Esophagus squamous epithelium (tissue), 5 donors: ENCODE measurements around the gene GTF2H3. TPM values are rescaled to one million over a fixed set of nuclear protein-coding genes. Genes with fewer than 3 reads are reported as not detected.

ENCODE experiments used
- DNase-seq: peaks from one replicate; lab custom pipeline; 2025; lab: John Stamatoyannopoulos, UW
- H3K27ac ChIP-seq, 4 donors: fragments of 200-600 bp; sonication (generic); one replicate each; pipeline ENCODE4 v1.5.1; 2016 to 2019; ENCODE audit warnings: mild to moderate bottlenecking in 1 of 4
- H3K27me3 ChIP-seq, 4 donors: fragments of 200-600 bp; sonication (generic); 1 replicate in 3 of 4; 2 replicates in 1 of 4; pipeline versions ENCODE4 v1.5.1 to v1.6.0; 2017 to 2021; ENCODE audit warnings: antibody characterized with exemption in 1 of 4
- H3K36me3 ChIP-seq, 3 donors: fragments of 200-600 bp; sonication (generic); one replicate each; pipeline ENCODE4 v1.5.1; 2016 to 2019
- H3K4me1 ChIP-seq, 3 donors: fragments of 200-600 bp; sonication (generic); one replicate each; pipeline ENCODE4 v1.5.1; 2017 to 2019
- H3K4me3 ChIP-seq, 4 donors: fragments of 200-600 bp; sonication (generic); 1 replicate in 3 of 4; 2 replicates in 1 of 4; pipeline ENCODE4 v1.5.1; 2016 to 2019; ENCODE audit warnings: mild to moderate bottlenecking in 2 of 4, moderate library complexity in 1 of 4
- H3K9me3 ChIP-seq, 3 donors: fragments of 200-600 bp; sonication (generic); one replicate each; pipeline ENCODE4 v1.5.1; 2016 to 2019
- POLR2A ChIP-seq, 4 donors: fragments of 450-650 bp; IDR thresholded peaks; one replicate each; pipeline ENCODE4 v1.6.1; 2017; ENCODE audit warnings: antibody characterized with exemption in 4 of 4, mild to moderate bottlenecking in 4 of 4, moderate library complexity in 3 of 4
- WGBS, 2 donors: methylation state at CpG; one replicate each; pipeline ENCODE4 v1.1.5; 2018; 5-methylcytosine and 5-hydroxymethylcytosine counted together
- intact Hi-C: fragments of 100-400 bp; cut with DNase I; formaldehyde crosslinking; loops from one replicate; pipeline ENCODE4 v1.15.0; 2022
- total RNA-seq, 4 donors: library from RNA; depleted of rRNA; stranded (reverse); fragments of >200 nt; gene quantifications; one replicate each; pipeline ENCODE4 v1.1.0, GENCODE V29; 2016
- TF ChIP-seq, protein P1 (sequence below), 6 experiments: fragments of 450-650 bp in 4 of 6; fragments of 200-600 bp in 2 of 6; sonication (generic) in 2 of 6; IDR thresholded peaks; one replicate each; pipeline ENCODE4 v1.5.1; 2016 to 2019; ENCODE audit warnings: antibody characterized with exemption in 6 of 6, mild to moderate bottlenecking in 4 of 6, moderate library complexity in 4 of 6
- donor health status: DM: yes; HTN: yes; CAD: no.

The GTF2H3 gene
- total RNA-seq, 4 donors from 2014 or later: 20.6 to 50.2 (median 26.1) TPM

DNA sequence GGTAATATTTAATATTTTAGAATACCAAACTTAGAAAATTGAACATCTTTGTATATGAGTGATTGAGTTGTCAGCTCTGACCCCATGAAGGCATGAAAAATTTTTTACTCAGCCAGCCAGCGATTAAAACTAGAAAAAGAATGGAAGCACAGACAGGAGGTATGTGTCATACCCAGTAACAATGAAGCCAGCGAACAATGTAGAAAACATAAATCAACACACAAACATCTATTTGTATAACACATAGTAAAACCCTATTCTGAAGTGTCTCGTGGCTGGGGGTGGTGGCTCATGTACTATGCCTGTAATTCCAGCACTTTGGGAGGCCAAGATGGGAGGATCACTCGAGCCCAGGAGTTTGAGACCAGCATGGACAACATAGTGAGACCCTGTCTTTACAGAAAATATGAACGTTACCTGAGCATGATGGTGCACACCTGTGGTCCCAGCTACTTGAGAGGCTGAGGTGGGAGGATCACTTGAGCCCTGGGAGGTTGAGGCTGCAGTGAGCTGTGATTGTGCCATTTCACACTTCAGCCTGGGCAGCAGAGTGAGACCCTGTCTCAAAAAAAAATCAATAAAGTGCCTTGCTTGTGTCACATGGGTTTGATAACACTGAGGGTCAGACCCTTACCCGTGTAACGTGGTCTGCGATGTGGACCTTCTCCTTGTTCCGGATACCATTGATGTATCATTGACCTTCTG is 43.1 kb downstream of the GTF2H3 start:
- no peak overlapping the region for H3K4me3 ChIP-seq
- intact Hi-C loops: no loop called here
- 88 to 91% methylated on average over 9 of the region's 9 CpGs for WGBS, 2 donors
- H3K4me1 ChIP-seq: peaks cover 4 to 9% (median 4%) of the 10 kb centered on the region in 3 donors
- H3K27me3 ChIP-seq: no peaks in the 10 kb centered on the region
- H3K9me3 ChIP-seq: no peaks in the 10 kb centered on the region
- no peak for DNase-seq
- H3K36me3 ChIP-seq: peaks cover 0 to 78% (median 4%) of the 10 kb centered on the region in 3 donors
- no peak overlapping the region for H3K27ac ChIP-seq
- TF ChIP-seq, protein P1, sequence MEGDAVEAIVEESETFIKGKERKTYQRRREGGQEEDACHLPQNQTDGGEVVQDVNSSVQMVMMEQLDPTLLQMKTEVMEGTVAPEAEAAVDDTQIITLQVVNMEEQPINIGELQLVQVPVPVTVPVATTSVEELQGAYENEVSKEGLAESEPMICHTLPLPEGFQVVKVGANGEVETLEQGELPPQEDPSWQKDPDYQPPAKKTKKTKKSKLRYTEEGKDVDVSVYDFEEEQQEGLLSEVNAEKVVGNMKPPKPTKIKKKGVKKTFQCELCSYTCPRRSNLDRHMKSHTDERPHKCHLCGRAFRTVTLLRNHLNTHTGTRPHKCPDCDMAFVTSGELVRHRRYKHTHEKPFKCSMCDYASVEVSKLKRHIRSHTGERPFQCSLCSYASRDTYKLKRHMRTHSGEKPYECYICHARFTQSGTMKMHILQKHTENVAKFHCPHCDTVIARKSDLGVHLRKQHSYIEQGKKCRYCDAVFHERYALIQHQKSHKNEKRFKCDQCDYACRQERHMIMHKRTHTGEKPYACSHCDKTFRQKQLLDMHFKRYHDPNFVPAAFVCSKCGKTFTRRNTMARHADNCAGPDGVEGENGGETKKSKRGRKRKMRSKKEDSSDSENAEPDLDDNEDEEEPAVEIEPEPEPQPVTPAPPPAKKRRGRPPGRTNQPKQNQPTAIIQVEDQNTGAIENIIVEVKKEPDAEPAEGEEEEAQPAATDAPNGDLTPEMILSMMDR (IDR thresholded peaks at IDR 0.05): no peak
- no peak for TF ChIP-seq POLR2A (IDR thresholded peaks at IDR 0.05)

DNA sequence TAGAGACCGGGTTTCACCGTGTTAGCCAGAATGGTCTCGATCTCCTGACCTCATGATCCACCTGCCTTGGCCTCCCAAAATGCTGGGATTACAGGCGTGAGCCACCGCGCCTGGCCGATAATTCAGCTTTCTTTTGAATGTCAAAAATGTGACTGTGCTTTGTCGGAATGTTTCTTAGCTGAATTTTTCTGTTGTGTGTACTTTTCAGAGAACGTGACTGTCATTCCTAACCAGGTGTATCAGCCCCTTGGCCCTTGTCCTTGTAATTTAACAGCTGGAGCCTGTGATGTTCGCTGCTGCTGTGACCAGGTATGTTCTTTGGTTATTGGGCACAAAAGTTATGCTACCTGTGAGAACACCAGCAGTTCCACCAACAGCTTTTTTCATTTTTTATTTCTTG is 45.4 kb downstream of the GTF2H3 start:
- no peaks in the 10 kb centered on the region for H3K4me1 ChIP-seq
- peaks cover 0 to 86% (median 4%) of the 10 kb centered on the region in 3 donors for H3K36me3 ChIP-seq
- intact Hi-C loops: no loop called here
- 97% methylated on average over 9 to 10 of the region's 10 CpGs for WGBS, 2 donors
- H3K27me3 ChIP-seq: no peaks in the 10 kb centered on the region
- H3K4me3 ChIP-seq: no peak overlapping the region
- no peak for DNase-seq
- TF ChIP-seq POLR2A (IDR thresholded peaks at IDR 0.05): no peak
- TF ChIP-seq, protein P1 (IDR thresholded peaks at IDR 0.05): no peak
- no peaks in the 10 kb centered on the region for H3K9me3 ChIP-seq
- no peak overlapping the region for H3K27ac ChIP-seq

DNA sequence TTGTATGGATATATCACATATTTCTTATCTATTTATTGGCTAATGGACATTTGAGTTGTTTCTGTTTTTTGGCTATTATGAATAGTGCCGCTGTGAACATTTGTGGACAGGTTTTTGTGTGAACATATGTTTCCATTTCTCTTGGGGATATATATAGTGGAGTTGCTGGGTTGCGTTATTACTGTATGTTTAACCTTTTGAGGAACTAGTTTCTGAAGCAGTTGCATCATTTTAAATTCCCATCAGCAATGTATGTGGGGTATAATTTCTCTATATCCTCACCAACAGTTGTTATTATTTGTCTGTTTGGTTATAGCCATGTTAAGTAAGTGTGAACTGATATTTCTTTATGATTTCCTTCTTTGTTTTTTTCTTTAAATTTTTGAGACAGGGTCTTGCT is 48.0 kb downstream of the GTF2H3 start:
- H3K36me3 ChIP-seq: peaks cover 0 to 83% (median 4%) of the 10 kb centered on the region in 3 donors
- intact Hi-C loops: no loop called here
- H3K4me1 ChIP-seq: no peaks in the 10 kb centered on the region
- H3K27me3 ChIP-seq: no peaks in the 10 kb centered on the region
- no peak for DNase-seq
- H3K4me3 ChIP-seq: no peak overlapping the region
- H3K9me3 ChIP-seq: no peaks in the 10 kb centered on the region
- TF ChIP-seq, protein P1 (IDR thresholded peaks at IDR 0.05): no peak
- no peak for TF ChIP-seq POLR2A (IDR thresholded peaks at IDR 0.05)
- 66 to 88% methylated on average over 2 of the region's 2 CpGs for WGBS, 2 donors
- H3K27ac ChIP-seq: no peak overlapping the region

DNA sequence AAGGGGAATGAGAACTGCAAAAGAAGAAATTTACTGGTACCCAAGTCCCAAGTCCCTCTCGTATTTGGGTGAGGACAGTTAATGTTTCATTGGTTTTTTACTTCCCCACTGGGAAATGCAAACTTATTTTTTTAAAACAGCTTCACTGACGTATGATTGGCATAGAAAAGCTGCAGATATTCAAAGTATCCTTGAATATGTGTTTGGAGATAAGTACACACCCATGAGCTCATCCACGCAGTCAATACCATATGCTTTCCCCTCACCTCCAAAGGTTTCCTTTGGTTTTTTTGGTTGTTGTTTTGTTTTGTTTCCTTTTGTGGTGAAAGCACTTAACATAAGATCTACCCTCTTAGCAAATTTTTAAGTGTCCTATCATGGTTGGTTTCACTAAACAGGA is 50.3 kb downstream of the GTF2H3 start:
- no peak for TF ChIP-seq POLR2A (IDR thresholded peaks at IDR 0.05)
- TF ChIP-seq, protein P1 (IDR thresholded peaks at IDR 0.05): no peak
- H3K27me3 ChIP-seq: no peaks in the 10 kb centered on the region
- H3K4me1 ChIP-seq: no peaks in the 10 kb centered on the region
- H3K27ac ChIP-seq: no peak overlapping the region
- peaks cover 0 to 85% (median 4%) of the 10 kb centered on the region in 3 donors for H3K36me3 ChIP-seq
- no peak overlapping the region for H3K4me3 ChIP-seq
- WGBS, 2 donors: 90% methylated on average over 3 of the region's 3 CpGs
- no peaks in the 10 kb centered on the region for H3K9me3 ChIP-seq
- no peak for DNase-seq
- intact Hi-C loops: no loop called here

DNA sequence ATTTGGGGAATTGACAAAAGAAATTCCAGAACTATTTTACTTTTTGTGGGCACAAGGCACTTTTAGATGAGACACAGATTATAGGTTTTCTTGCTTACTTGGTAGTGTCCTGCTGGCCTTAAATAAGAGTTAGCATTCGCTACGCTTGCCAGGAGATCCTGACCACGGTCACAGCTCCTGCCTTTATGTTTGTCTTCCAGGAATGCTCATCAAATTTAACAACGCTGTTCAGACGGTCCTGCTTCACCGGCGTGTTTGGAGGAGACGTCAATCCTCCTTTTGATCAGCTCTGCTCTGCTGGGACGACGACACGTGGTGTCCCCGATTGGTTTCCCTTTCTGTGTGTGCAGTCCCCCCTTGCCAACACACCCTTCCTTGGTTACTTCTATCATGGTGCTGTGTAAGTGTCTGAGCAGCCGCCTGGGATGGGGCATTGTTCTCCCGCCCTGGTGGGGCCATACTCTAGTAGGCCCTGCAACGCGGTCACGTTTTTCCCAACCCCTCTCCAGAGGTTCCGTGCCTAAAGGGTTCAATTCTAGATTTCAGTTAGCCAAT is 53.1 kb downstream of the GTF2H3 start:
- TF ChIP-seq, protein P1 (IDR thresholded peaks at IDR 0.05): no peak
- TF ChIP-seq POLR2A (IDR thresholded peaks at IDR 0.05): no peak
- 95 to 96% methylated on average over 17 to 18 of the region's 18 CpGs for WGBS, 2 donors
- no peak overlapping the region for H3K27ac ChIP-seq
- H3K9me3 ChIP-seq: no peaks in the 10 kb centered on the region
- no peaks in the 10 kb centered on the region for H3K27me3 ChIP-seq
- intact Hi-C loops: no loop called here
- DNase-seq: no peak
- no peak overlapping the region for H3K4me3 ChIP-seq
- H3K4me1 ChIP-seq: peaks cover 0 to 13% (median 0%) of the 10 kb centered on the region in 3 donors
- H3K36me3 ChIP-seq: peaks cover 0 to 74% (median 0%) of the 10 kb centered on the region in 3 donors
